K562 (cell line): ENCODE data around the gene CSE1L. TPM values are rescaled to one million over a fixed set of nuclear protein-coding genes. Genes with fewer than 3 reads are reported as not detected.
A peak's percentile ranks its signal among the peaks of the same experiment; 100 is the strongest.

Experiments used
- DPF2 ChIP-seq: fragments of 450-650 bp; IDR thresholded peaks from 2 replicates; pipeline ENCODE4 v1.6.1; 2016
- EP400 ChIP-seq: fragments of 450-650 bp; IDR thresholded peaks from 2 replicates; pipeline ENCODE4 v1.6.1; 2017; ENCODE audit warnings: antibody characterized with exemption, mild to moderate bottlenecking, moderate library complexity
- HMGN3 ChIP-seq: IDR thresholded peaks from 2 replicates; pipeline ENCODE4 v1.6.1; 2011; ENCODE audit warnings: borderline replicate concordance, low read depth, mild to moderate bottlenecking, mixed read lengths, low read length; ENCODE audit not compliant: insufficient read length; ENCODE audit errors: extremely low read depth
- MCM2 ChIP-seq: fragments of 450-650 bp; IDR thresholded peaks from 2 replicates; pipeline ENCODE4 v1.6.1; 2017; ENCODE audit warnings: low read depth, mild to moderate bottlenecking
- NUFIP1 ChIP-seq: fragments of 450-650 bp; IDR thresholded peaks from 2 replicates; pipeline ENCODE4 v1.6.1; 2018; ENCODE audit not compliant: partially characterized antibody
- RBBP5 ChIP-seq: fragments of 200-600 bp; sonication (generic); IDR thresholded peaks from 2 replicates; pipeline ENCODE4 v1.6.1; 2012; ENCODE audit warnings: borderline replicate concordance, mild to moderate bottlenecking, low read length, control low read depth, inconsistent platforms; ENCODE audit not compliant: insufficient read depth, poor library complexity, severe bottlenecking
- SP1 ChIP-seq: sonication (generic); formaldehyde crosslinking; IDR thresholded peaks from 2 replicates; pipeline ENCODE4 v1.8.1; 2022; ENCODE audit warnings: mild to moderate bottlenecking, missing genetic modification reagents
- SRSF1 ChIP-seq: fragments of 200-400 bp; formaldehyde crosslinking; IDR thresholded peaks from 2 replicates; pipeline ENCODE4 v1.6.1; 2017; ENCODE audit warnings: mild to moderate bottlenecking, low read depth, low read length, moderate library complexity
- TCFL5 ChIP-seq: fragments of 250-450 bp; sonication (Bioruptor Pico); conservative IDR thresholded peaks from 2 replicates; pipeline ENCODE4 v1.6.1; 2021; ENCODE audit warnings: mild to moderate bottlenecking, moderate library complexity, matching md5 sums
- TEAD1 ChIP-seq, 2 experiments: fragments of 450-650 bp in 1 of 2; sonication (generic) in 1 of 2; formaldehyde crosslinking; IDR thresholded peaks; 2 replicates each; pipeline versions ENCODE4 v1.4.0 to v1.8.0; 2020 to 2022; ENCODE audit warnings: mild to moderate bottlenecking in 2 of 2, missing genetic modification reagents in 1 of 2
- ZNF232 ChIP-seq: sonication (generic); formaldehyde crosslinking; IDR thresholded peaks from 2 replicates; pipeline ENCODE4 v1.8.0; 2022; ENCODE audit warnings: mild to moderate bottlenecking, missing genetic modification reagents
- ZNF408 ChIP-seq: fragments of 250-450 bp; sonication (Bioruptor Pico); IDR thresholded peaks from 2 replicates; pipeline ENCODE4 v1.4.0; 2020; ENCODE audit warnings: low read depth, mild to moderate bottlenecking, moderate library complexity
- polyA plus RNA-seq, 8 experiments: library from polyadenylated mRNA; depleted of rRNA in 4 of 8; stranded (reverse) in 5 of 8; unstranded in 3 of 8; fragments of >200 nt; fragmentation: Nextera tagmentation in 2 of 8; fragmentation: Illumina TruSeq in 1 of 8; extraction: Ambion mirVana in 2 of 8; extraction: Trizol in 1 of 8; gene quantifications; 2 replicates each; pipeline versions ENCODE4 v1.2.1 to v1.2.3, GENCODE V29; 2011 to 2014; ENCODE audit warnings: inconsistent platforms in 1 of 8, missing spikeins in 1 of 8
- total RNA-seq, 7 experiments: library from RNA; depleted of rRNA in 6 of 7; stranded (reverse); fragments of >200 nt in 6 of 7; fragmentation: Illumina TruSeq in 2 of 7; extraction: Trizol in 2 of 7; gene quantifications; 2 replicates each; pipeline versions ENCODE4 v1.2.1 to v1.2.3, GENCODE V29; 2011 to 2021; ENCODE audit warnings: low replicate concordance in 1 of 7
- TF ChIP-seq, protein P1 (sequence below): fragments of 450-650 bp; formaldehyde crosslinking; IDR thresholded peaks from 2 replicates; pipeline ENCODE4 v1.4.0; 2020; ENCODE audit warnings: mild to moderate bottlenecking
- TF ChIP-seq, protein P2 (sequence below): fragments of 250-450 bp; sonication (Bioruptor Pico); IDR thresholded peaks from 2 replicates; pipeline ENCODE4 v1.5.0; 2021; ENCODE audit warnings: mild to moderate bottlenecking, borderline replicate concordance

The CSE1L gene
- total and polyA plus RNA-seq, 9 of the 15 experiments (the other 6 are each of a cell fraction or from before 2014, with no cell fraction given): 138 to 280 (median 209) TPM

DNA sequence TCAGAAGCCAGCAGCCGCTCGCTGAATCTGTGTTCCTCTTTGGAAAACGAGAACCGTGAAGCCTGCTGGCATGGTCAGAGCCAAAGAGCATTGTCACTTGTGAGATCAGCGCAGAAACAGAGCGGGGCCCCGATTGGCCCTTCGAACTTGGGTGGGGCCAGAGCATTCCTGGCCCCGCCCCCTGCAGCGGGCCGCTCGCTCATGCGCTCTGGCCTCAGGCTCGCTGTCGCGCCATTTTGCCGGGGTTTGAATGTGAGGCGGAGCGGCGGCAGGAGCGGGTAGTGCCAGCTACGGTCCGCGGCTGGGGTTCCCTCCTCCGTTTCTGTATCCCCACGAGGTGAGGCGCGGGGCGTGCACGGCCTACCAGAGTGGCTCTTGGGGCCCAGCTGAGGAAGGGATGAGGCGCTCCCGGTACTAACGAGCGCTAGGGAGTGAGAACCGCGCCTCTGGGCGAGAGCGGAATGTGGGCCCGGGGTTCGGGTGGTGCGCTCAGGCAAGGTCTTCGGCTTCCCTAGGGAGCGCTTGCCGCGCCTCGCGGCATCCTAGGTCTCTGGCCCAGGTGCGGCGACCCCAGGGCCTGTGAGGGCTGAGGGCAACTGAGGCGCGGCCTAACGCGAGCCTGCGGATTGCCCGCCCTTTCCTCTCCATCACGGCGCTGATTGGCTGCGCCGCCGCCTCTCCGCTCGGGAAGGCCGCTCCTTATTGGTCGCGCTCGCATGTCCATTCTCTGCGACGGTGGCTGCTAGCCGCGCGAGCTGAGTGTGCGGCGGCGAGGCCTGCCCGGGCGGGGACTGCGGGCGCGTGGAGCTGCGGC lies at the start of gene CSE1L (continued):
- TF ChIP-seq, protein P1, sequence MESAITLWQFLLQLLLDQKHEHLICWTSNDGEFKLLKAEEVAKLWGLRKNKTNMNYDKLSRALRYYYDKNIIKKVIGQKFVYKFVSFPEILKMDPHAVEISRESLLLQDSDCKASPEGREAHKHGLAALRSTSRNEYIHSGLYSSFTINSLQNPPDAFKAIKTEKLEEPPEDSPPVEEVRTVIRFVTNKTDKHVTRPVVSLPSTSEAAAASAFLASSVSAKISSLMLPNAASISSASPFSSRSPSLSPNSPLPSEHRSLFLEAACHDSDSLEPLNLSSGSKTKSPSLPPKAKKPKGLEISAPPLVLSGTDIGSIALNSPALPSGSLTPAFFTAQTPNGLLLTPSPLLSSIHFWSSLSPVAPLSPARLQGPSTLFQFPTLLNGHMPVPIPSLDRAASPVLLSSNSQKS: no peak
- no peak for TF ChIP-seq DPF2
- TF ChIP-seq ZNF408 (CRISPR knock-in tag): no peak
- TF ChIP-seq, protein P2, sequence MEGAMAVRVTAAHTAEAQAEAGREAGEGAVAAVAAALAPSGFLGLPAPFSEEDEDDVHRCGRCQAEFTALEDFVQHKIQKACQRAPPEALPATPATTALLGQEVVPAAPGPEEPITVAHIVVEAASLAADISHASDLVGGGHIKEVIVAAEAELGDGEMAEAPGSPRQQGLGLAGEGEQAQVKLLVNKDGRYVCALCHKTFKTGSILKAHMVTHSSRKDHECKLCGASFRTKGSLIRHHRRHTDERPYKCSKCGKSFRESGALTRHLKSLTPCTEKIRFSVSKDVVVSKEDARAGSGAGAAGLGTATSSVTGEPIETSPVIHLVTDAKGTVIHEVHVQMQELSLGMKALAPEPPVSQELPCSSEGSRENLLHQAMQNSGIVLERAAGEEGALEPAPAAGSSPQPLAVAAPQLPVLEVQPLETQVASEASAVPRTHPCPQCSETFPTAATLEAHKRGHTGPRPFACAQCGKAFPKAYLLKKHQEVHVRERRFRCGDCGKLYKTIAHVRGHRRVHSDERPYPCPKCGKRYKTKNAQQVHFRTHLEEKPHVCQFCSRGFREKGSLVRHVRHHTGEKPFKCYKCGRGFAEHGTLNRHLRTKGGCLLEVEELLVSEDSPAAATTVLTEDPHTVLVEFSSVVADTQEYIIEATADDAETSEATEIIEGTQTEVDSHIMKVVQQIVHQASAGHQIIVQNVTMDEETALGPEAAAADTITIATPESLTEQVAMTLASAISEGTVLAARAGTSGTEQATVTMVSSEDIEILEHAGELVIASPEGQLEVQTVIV (CRISPR knock-in tag): no peak
- TF ChIP-seq EP400: peak; percentile 95
- no peak for TF ChIP-seq MCM2
- peak; percentile 82 for TF ChIP-seq RBBP5
- no peak for TF ChIP-seq NUFIP1
- TF ChIP-seq HMGN3: peak; percentile 71
- peak; percentile 91 for TF ChIP-seq SP1 (CRISPR knock-in tag)
- peak; percentile 93 for TF ChIP-seq ZNF232 (CRISPR knock-in tag)
- peak; percentile 92; the same call in 1 of the 2 replicates for TF ChIP-seq SRSF1
- no peak for TF ChIP-seq TCFL5 (CRISPR knock-in tag)
- TF ChIP-seq TEAD1 (CRISPR knock-in tag; IDR thresholded peaks at IDR 0.05): peak in 1 of 2 experiments; percentile 91; a peak in 2 of 4 replicates
